Neural cell (in vitro differentiated cells): ENCODE results near the gene BRINP2.

Experiments
- EP300 ChIP-seq: fragments of 450-650 bp; conservative IDR thresholded peaks from 2 replicates; pipeline ENCODE4 v1.6.1; 2014; ENCODE audit warnings: antibody characterized with exemption, mild to moderate bottlenecking, moderate library complexity; ENCODE audit not compliant: poor library complexity, severe bottlenecking
- EZH2 ChIP-seq: fragments of 200-600, 300-800 bp; shearing (Covaris generic), sonication (generic); IDR thresholded peaks from 2 replicates; pipeline ENCODE4 v1.6.1; 2014; ENCODE audit warnings: antibody characterized with exemption, low read length, borderline replicate concordance, mild to moderate bottlenecking; ENCODE audit not compliant: insufficient read depth, poor library complexity, severe bottlenecking
- POLR2AphosphoS5 ChIP-seq: IDR thresholded peaks from 2 replicates; pipeline ENCODE4 v1.6.1; 2012
- SMC3 ChIP-seq: fragments of 450-650 bp; conservative IDR thresholded peaks from 2 replicates; pipeline ENCODE4 v1.6.1; 2014; ENCODE audit warnings: antibody characterized with exemption, mild to moderate bottlenecking, moderate library complexity; ENCODE audit not compliant: poor library complexity
- TAF1 ChIP-seq: IDR thresholded peaks from 2 replicates; pipeline ENCODE4 v1.6.1; 2012; ENCODE audit warnings: low read depth
- TF ChIP-seq, protein P1 (sequence below): fragments of 450-650 bp; IDR thresholded peaks from 2 replicates; pipeline ENCODE4 v1.5.1; 2014; ENCODE audit warnings: antibody characterized with exemption, mild to moderate bottlenecking, moderate library complexity; ENCODE audit not compliant: poor library complexity, severe bottlenecking
- TF ChIP-seq, protein P2 (sequence below): IDR thresholded peaks from 2 replicates; pipeline ENCODE4 v1.6.1; 2012; ENCODE audit warnings: borderline replicate concordance

DNA sequence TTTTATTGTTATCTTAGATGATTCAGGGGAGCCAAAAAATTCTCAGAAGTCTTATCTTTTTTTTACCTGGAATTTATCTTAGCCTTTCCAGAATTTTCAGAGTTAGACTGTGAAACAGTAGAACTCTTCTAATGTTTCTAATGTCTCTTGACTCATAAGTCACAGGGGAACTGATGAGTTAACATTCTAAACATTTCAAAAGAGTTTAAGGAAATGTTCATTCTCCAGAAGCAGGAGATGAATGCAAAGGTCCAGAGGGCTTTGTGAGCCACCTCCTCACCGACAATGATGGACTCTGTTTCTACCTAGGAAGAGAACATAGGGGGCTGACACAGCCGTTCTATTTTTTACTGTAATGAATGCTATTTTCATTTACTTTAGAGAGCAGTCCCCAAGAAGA lies 157.5 kb downstream of the BRINP2 start:
- no peak for TF ChIP-seq EP300
- TF ChIP-seq, protein P1, sequence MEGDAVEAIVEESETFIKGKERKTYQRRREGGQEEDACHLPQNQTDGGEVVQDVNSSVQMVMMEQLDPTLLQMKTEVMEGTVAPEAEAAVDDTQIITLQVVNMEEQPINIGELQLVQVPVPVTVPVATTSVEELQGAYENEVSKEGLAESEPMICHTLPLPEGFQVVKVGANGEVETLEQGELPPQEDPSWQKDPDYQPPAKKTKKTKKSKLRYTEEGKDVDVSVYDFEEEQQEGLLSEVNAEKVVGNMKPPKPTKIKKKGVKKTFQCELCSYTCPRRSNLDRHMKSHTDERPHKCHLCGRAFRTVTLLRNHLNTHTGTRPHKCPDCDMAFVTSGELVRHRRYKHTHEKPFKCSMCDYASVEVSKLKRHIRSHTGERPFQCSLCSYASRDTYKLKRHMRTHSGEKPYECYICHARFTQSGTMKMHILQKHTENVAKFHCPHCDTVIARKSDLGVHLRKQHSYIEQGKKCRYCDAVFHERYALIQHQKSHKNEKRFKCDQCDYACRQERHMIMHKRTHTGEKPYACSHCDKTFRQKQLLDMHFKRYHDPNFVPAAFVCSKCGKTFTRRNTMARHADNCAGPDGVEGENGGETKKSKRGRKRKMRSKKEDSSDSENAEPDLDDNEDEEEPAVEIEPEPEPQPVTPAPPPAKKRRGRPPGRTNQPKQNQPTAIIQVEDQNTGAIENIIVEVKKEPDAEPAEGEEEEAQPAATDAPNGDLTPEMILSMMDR = no peak
- no peak for TF ChIP-seq EZH2
- TF ChIP-seq POLR2AphosphoS5 = no peak
- TF ChIP-seq SMC3 = no peak
- TF ChIP-seq, protein P2, sequence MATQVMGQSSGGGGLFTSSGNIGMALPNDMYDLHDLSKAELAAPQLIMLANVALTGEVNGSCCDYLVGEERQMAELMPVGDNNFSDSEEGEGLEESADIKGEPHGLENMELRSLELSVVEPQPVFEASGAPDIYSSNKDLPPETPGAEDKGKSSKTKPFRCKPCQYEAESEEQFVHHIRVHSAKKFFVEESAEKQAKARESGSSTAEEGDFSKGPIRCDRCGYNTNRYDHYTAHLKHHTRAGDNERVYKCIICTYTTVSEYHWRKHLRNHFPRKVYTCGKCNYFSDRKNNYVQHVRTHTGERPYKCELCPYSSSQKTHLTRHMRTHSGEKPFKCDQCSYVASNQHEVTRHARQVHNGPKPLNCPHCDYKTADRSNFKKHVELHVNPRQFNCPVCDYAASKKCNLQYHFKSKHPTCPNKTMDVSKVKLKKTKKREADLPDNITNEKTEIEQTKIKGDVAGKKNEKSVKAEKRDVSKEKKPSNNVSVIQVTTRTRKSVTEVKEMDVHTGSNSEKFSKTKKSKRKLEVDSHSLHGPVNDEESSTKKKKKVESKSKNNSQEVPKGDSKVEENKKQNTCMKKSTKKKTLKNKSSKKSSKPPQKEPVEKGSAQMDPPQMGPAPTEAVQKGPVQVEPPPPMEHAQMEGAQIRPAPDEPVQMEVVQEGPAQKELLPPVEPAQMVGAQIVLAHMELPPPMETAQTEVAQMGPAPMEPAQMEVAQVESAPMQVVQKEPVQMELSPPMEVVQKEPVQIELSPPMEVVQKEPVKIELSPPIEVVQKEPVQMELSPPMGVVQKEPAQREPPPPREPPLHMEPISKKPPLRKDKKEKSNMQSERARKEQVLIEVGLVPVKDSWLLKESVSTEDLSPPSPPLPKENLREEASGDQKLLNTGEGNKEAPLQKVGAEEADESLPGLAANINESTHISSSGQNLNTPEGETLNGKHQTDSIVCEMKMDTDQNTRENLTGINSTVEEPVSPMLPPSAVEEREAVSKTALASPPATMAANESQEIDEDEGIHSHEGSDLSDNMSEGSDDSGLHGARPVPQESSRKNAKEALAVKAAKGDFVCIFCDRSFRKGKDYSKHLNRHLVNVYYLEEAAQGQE = no peak
- TF ChIP-seq TAF1 = no peak
